HG02759 (cell line): ENCODE measurements around the gene HES7.
"Not testable (repeated sequence)": the region's sequence is repeated elsewhere in the genome, so short reads cannot be mapped to it uniquely, and the experiment has no call there.

Experiments used
- ATAC-seq: cut with Tn5 transposase; IDR thresholded peaks from one replicate; pipeline ENCODE4 v1.9.1; 2021; ENCODE audit warnings: mild to moderate bottlenecking, moderate library complexity; ENCODE audit not compliant: unreplicated experiment

The HES7 gene

DNA sequence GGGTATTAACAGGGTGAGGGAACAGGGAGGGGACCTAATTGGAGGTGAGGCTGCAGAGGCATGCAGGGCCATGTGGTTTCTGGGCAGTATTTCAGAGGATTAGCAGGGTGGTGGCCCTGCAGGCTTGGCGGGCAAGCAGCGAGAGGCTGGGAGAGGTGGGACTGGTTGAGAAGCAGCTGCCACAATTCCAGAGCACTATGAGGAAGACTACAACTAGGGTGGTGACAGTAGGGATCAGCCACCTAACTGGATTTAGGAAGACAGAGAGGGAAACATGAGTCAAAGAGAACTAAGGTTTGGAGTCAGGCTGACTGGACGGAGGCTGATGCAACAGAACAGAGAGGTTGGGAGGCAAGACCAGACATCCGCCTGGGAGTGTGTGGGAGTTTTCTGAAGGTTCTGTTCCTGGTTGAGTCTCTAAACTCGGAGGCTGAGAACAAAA, 17.9 kb downstream of the HES7 start:
- no peak for ATAC-seq

GRCh38 chr17:8104911-8105310, 19.0 kb downstream of the HES7 start:
- ATAC-seq = no peak

DNA sequence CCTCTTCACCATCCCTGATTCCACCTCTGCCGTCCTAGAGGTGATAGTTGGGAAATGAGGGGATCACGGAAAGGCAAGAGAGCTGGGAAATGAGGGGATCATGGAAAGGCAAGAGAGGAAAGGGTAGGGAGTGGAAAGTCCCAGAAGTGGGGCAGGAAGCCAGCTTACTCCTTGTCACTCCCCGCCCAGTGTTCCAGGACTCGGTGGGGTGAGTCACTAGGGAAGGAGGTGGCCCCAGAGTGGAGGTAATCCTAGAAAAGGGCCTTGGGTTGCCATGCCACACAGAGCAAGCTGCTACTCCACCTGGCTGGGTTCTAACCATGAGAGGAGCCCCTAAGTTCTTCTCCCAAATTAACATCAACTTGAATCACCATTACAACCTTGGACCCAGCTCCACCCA, 20.4 kb downstream of the HES7 start:
- ATAC-seq = no peak

GRCh38 chr17:8101721-8102120, 22.2 kb downstream of the HES7 start:
- ATAC-seq = no peak

- ATAC-seq = no peak
These were observed 23.1 kb downstream of the HES7 start for GRCh38 chr17:8100763-8101162.

DNA sequence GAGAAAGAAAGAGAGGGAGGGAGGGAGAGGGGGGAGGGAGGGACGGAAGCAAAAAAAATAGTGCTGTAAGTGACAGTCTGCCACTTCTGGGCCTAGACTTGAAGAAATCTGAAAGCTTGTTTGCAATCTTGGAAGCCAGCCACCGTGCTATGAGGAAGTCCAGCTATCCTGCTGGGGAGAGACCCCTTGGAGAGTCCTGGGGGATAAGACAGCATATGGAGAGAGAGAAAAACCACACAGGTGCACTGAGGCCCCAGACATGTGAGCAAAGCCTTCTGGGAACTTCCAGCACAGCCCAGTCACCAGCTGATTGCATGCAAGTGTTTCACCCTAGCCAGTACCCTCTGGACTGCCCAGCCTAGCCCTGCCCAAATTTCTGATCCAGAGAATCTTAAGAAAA, 23.8 kb downstream of the HES7 start:
- no peak for ATAC-seq

DNA sequence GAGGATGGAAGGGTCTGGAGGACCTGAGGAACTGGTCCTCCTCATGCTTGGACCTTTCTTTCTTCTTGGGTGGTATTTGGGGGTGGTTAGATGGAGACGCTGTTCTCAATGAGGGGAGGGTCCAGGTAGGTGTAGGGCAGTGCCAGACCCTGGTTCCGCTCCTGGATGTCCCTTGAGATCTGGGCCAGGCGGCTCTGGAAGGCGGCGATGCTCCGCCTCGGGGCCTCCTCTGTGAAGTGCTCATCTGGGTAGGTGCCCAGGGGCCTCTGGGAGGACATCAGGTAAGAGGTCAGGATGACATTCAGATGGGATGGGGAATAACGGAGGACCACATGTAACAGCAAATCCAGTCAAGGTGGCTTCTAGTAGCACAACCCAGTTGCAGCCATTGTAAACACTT, 27.4 kb downstream of the HES7 start:
- ATAC-seq = no peak

DNA sequence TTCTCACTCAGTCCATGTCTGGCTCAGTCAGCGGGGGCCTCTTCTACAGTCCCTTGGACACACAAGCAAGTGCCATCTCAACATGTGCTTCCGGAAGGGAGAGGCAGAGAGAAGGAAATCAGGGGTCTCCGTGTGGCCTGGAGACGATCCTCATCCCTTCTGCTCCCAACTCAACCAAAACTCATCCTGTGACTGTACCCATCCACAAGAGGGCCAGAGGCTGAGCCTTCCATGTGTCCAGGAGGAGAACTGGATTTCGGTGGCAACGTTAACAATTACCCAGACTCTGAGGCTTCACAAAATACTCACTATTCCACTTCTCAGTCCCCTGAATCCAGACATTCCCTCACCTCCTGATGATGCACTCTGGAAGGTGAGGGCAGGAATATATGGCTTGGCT, 28.5 kb downstream of the HES7 start:
- no peak for ATAC-seq

DNA sequence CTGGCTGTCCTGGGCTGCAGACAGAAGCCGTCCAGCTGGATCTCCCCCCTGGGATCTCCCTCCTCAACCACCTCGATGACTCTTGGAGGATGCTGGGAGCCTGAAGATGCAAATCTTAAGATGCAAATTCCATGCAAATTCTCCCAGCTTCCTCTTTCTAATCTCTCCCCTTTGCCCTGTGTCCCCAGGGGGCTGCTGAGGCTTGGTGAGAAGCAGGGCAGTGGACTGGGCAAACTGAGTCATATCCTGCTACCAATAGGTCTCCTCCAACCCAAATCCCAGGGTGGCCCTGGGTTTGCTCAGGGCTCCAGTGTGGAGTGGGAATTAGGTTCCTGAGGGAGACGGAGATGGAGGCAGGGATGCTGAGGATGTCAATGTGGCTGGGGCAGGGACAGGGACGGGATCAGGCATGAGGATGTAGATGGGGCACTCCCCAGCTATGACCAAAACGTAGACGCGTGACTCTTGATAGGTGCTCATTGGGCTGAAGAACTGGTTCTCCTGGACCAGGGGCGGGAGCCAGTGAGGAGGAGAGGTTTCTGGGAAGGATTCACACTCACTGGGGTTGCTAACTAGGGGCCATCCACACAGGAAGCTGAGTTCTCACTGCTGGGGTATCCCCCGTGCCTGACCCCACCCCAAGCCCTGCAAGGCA, 32.7 kb downstream of the HES7 start:
- peak; percentile 67 for ATAC-seq

GRCh38 chr17:8089728-8090127, 34.2 kb downstream of the HES7 start:
- no peak for ATAC-seq

GRCh38 chr17:8087952-8088230, 36.0 kb downstream of the HES7 start:
- ATAC-seq = no peak

- no peak for ATAC-seq
These were observed 36.6 kb downstream of the HES7 start, which contains the start of gene ALOX12B for GRCh38 chr17:8087075-8087951. TSS of gene ALOX12B (minus strand) at chr17:8087716. CDS start at chr17:8087442, 274 bp downstream.

GRCh38 chr17:8084250-8084649, 39.7 kb downstream of the HES7 start:
- ATAC-seq = no peak

- ATAC-seq = no peak
These were observed 41.6 kb downstream of the HES7 start for GRCh38 chr17:8082292-8082691.

DNA sequence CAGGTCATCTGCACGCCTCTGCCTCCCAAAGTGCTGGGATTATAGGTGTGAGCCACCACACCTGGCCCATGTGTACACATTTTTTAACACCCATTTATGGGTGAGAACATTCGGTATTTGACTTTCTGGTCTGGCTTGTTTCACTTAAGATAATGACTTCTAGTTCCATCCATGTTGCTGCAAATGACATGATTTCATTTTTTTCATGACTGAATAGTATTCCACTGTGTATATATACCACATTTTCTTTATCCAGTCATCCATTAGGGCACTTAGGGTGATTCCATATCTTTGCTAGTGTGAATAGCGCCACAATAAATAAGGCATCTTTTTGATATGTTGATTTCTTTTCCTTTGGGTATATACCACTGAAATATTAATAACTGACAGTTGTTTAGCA, 42.0 kb downstream of the HES7 start:
- ATAC-seq = no peak

GRCh38 chr17:8080799-8081219, 43.1 kb downstream of the HES7 start:
- ATAC-seq = no peak

- ATAC-seq = no peak
These were observed 43.6 kb downstream of the HES7 start for GRCh38 chr17:8080208-8080798.

- no peak for ATAC-seq
These were observed 44.4 kb downstream of the HES7 start for GRCh38 chr17:8079291-8080207.

DNA sequence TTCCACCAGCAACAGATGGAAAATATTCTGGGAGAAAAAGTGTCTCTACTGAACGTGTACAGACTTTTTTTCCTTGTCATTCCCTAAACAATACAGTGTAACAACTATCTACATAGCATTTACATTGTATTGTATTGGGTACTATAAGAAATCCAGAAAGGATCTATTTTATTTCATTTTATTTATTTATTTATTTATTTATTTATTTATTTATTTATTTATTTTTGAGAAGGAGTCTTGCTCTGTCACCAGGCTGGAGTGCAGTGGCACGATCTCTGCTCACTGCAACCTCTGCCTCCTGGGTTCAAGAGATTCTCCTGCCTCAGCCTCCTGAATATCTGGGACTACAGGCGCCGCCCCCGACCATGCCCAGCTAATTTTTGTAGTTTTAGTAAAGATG, 46.0 kb downstream of the HES7 start:
- not testable (repeated sequence) for ATAC-seq

- ATAC-seq = no peak
These were observed 47.2 kb downstream of the HES7 start for GRCh38 chr17:8076502-8077266.
